Islet of Langerhans (tissue), 1 donor: ENCODE measurements around the gene RASGRF1.
"Not testable (repeated sequence)": the region's sequence is repeated elsewhere in the genome, so short reads cannot be mapped to it uniquely, and the experiment has no call there.

ENCODE experiments used
- FAIRE-seq: peaks from one replicate; lab custom pipeline; 2011; peaks lifted over from hg19 to GRCh38; lab: Jason Lieb, UNC

The RASGRF1 gene

DNA sequence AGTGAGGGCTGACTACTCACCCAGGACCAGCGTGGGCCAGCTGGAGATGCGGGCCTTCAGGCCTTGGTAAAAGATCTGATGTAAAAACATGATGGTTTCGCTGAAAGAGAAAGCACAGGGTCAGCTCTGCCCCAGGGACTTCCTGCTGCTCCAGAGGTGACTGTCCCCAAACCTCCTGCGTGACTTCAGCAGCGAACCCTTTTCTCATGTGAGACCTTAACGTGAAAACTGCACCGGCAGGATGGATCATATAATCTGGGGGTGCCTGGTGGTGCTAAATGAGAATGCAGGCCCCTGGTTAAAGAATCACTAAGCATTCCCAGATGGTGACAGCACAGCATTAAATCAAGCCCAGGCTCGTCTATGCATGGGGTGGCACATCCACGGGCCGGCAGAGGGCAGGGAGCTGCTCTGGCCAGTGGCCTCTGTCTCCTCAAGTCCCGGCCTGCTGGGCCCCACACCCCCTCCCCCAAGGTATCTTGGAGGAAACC lies 55.4 kb downstream of the RASGRF1 start:
- FAIRE-seq: no peak

- no peak for FAIRE-seq
These were observed 56.3 kb downstream of the RASGRF1 start for GRCh38 chr15:79034284-79034683.

- no peak for FAIRE-seq
These were observed 57.9 kb downstream of the RASGRF1 start for GRCh38 chr15:79032656-79033055.

DNA sequence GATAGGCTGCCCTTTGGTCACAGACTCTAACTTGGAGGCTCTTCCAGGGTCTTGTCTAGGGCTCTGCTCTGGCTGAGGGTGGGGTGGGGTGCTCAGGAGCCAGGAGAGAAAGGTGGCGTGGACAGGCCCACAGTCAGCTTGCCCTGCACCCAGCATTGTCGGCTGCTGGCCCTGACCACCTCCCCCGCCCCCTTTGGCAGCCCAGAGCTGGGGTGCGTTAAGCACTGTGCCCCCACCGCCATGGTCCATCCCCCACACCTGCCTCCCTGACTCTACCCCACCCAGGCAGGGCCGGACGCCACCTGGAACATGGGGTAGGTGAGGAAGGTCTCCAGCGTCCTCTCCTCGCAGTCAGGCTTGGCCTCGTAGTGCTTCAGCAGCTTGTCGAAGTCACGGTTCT lies 58.8 kb downstream of the RASGRF1 start:
- FAIRE-seq: no peak

- no peak for FAIRE-seq
These were observed 59.4 kb downstream of the RASGRF1 start for GRCh38 chr15:79031201-79031600.

DNA sequence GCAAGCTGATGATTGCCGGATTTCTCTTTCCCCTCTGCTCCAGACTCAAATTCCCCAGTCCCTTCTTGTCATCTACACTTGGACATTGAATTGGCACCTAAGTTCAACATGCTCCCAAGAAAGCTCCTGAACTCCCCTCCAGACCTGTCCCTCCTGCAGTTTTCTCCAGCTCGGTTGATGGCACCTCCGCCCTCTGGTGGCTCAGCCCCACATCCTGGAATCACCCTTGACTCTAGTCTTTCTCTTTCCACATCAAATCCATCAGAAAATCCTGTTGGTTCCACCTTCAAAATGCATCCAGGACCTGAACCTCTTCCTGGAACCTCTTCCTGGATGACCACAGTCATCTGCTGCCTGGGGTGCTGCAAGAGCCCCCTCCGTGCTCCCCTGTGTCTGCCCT lies 60.1 kb downstream of the RASGRF1 start:
- FAIRE-seq: no peak

DNA sequence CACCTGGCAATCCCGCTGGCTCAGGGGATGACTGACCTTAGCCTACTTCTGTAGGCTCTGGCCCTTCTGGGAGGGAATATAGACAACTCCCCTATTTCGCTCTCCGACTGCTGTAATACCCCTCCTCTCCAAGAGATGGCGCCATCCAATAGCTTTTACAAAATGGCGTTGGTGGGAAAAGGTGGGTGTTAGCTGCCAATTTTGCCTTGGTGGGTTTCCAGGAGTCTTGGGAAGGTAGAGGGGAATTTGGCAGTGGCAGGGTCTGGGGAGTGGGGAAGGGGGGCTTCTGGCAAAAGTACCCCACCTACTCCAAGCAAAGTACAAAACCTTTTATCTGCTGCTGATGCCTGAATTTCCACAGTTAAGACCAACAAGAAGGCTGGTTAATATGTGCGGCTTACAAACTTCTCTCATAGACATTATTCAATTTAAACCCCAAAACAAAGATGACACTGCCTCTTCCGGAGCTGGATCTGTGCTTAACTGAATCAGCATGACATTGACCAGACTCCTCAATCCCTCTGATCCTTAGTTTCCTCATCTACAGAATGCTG lies 62.1 kb downstream of the RASGRF1 start:
- no peak for FAIRE-seq

- FAIRE-seq: no peak
These were observed 62.8 kb downstream of the RASGRF1 start for GRCh38 chr15:79027532-79028410.

GRCh38 chr15:79025802-79026201 lies 64.8 kb downstream of the RASGRF1 start:
- FAIRE-seq: no peak

DNA sequence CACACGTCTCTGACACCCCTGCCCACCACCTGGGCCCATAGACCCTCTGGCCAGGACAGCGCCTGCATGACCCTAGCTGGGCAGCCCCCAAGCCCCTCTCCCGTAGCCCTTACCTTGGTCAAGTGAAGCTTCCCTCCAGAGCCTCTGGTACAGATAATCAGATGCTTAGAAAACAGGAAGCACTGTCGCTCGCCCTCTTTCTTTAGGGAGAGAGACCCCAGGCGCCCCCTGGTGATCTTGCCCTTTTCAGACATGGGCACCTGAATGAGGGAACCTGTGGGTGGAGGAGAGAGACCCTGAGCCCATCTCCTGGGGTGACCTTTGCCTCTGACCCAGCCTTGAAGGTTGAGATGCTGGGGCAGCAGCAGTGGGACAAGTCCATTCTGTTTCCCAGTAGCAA lies 65.4 kb downstream of the RASGRF1 start:
- FAIRE-seq: no peak

- FAIRE-seq: not testable (repeated sequence)
These were observed 66.1 kb downstream of the RASGRF1 start for GRCh38 chr15:79024493-79024892.

- no peak for FAIRE-seq
These were observed 66.7 kb downstream of the RASGRF1 start for GRCh38 chr15:79023918-79024317.

DNA sequence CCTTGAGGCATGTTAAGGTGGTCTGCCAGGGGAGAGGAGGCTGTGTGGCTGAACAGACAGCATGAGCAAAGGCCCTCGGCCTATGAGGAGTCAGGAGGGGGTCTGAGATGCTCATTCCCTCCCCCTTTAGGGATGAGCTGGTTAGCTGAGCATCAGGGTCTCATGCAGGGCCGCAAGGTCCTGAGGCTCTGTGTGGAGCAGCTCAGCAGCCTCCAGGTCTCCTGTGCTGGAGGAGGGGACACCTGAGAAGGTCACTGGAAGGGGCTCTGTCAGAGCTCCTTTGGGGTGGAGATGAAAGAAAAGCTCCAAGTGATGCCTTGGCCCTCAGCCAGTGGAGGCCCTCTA lies 67.1 kb downstream of the RASGRF1 start:
- no peak for FAIRE-seq

DNA sequence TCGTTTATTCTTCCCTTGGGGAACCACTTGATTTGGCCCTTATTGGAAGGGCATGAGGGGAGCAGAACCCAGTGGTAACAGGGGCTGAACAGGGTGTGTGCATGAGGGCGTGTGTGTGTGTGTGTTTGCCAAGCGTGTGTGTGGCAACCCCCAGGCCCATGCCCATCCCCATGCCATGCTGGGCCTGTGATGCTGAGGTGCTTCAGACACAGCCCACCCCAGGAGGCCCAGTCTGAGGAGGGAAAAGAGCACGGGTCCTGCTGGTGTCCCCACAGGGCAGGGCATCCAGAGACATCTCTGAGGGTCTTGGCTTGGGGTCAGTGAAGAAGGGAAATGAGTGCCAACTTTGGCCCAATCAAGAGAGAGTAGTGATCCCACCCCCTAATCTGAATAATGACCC lies 71.6 kb downstream of the RASGRF1 start:
- FAIRE-seq: no peak

DNA sequence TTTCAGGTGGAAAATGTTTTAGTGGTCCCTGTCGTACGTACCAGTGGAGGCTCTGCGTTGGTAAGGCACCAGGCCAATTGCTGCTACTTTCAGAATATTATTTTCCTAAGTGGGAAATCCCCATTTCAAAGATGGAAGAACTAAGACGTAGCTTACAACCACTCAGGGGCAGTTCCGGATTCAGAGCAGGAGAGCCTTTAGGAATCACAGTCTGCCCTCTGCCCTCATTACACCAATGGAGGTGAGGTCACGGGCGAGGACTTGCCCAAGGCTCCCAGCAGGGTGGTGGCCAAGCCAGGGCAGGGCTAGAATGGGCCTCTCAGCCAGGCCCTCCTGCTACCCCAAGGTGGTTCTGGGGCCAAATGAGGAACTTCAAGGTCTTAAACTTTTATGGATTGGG lies 72.6 kb downstream of the RASGRF1 start:
- FAIRE-seq: no peak

- no peak for FAIRE-seq
These were observed 73.9 kb downstream of the RASGRF1 start for GRCh38 chr15:79016527-79017170.

DNA sequence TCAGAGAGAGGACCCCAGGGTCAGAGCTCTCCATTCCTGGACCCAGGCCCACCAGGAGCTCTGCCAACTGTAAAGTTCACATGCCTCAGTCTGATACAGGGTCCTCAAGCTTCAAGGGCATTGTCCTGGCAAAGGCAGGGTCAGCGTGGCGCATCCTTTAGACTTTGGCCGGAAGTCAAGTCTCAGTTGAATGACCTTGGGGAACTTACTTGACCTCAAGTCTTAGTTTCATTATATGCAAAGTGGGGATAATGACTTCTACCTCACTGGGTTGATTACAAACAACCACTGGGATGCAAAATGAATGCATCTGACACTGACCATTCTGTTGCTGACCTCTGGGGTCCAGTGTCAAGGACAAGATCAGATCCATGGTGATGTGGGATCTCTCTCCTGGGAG lies 75.2 kb downstream of the RASGRF1 start:
- FAIRE-seq: no peak

DNA sequence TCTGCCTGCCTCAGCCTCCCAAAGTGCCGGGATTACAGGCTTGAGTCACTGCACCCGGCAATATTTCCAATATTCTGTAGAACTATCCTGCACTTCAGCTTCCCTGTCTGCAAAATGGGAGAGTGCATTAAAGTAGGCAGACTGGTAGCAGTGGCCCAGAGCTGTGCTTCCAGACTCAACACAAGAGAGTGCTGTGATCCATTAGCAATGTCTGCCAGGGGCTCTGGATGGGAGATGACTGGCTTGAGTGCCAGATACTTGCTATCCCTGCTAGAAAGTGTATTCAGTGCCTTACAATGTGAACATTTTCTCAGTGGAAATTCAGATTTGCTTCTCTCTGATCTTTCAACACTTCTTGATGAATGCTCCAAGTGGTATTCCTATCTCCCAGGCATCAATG lies 80.3 kb downstream of the RASGRF1 start:
- FAIRE-seq: no peak

GRCh38 chr15:79009379-79009778 lies 81.2 kb downstream of the RASGRF1 start:
- no peak for FAIRE-seq

DNA sequence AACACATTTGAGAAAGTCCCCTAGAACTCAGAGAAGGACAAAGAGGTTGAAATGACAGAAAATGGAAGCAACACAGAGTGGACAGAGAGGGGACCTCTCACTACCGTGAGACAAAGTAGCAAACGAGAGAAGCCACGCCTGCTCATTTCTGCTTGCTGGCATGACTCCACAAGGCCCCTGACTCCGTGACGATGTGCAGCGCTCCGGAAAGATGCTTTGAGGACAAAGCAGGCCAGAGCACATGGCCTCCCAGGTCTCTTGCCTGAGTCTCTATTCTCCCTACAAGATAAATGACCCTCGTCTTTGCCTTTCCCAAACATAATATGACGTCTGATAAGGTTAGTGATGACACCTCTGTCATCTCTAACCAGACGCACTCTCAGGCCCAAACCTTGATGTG lies 81.9 kb downstream of the RASGRF1 start:
- no peak for FAIRE-seq

DNA sequence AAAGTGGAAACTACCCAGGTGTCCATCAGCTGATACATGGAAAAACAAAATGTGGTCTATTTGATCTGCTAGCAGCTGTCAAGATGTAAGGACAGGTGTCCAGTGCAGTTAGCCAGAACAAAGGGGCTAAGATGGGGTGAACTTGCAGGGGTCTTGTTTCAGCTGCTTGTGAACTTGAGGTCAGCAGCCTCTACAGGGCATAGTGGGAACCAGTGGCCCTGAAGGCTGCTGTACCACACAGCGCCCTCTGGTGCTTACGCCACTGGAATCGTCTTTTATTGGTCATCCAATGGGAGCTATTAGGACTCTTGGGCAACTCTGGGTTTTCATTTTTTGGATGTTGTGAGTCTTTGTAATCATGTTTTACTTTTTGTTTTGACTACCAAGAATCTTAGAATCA lies 83.5 kb downstream of the RASGRF1 start:
- FAIRE-seq: no peak

- no peak for FAIRE-seq
These were observed 84.5 kb downstream of the RASGRF1 start for GRCh38 chr15:79006071-79006470.

DNA sequence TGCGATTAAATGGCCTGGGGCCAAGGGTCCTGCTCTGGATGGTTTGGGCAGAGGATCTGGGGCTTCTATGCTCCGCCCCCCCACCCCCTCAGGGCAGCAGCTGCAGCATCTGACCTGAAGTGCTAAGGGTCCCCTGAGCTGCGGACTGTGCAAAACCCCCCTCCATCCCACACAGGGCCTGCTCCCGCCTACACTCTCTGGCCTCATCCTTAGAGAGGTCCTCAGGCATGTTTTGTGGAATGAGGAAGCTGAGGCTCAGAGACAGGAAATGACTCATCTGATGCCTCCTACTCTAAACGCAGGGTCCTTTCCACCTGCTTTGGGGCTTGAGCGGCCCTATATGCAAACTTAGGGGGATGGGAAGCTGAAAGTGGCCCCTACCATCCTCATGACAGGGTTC lies 86.2 kb downstream of the RASGRF1 start:
- FAIRE-seq: no peak

GRCh38 chr15:79003896-79004295 lies 86.7 kb downstream of the RASGRF1 start:
- no peak for FAIRE-seq
